Measurements from ENCODE around the gene PPP1R2.

The PPP1R2 gene

GRCh38 chr3:195566797-195567196, 23.7 kb upstream of the PPP1R2 start:
- FAIRE-seq (no peak), DNase-seq (ENCODE audit: insufficient read length, low spot score) (peak; percentile 51)

DNA sequence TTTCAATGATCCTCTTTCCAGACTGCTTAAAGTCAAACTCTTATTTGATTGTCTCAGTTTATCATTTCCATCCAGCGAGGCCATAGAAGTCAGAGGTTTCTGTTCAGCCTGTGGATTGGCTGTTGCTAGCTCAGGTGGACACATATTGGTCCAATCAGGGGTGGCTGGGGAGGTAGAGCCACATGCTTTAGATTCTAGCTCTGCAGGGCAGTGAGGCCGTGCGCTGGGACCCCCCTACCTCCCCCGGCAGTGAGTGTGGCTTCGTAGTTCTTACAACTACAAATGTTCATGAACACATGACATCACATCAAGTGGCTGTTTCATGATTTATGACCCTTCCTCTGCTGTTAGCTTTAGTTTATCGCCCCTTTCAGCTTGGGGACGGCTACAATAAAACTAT, 22.6 kb upstream of the PPP1R2 start:
- no peak for DNase-seq (ENCODE audit: insufficient read length, low spot score)
- FAIRE-seq: peak; percentile 20

GRCh38 chr3:195563317-195563716, 20.2 kb upstream of the PPP1R2 start:
- no peak for DNase-seq (ENCODE audit: insufficient read length, low spot score)
- no peak for FAIRE-seq

DNA sequence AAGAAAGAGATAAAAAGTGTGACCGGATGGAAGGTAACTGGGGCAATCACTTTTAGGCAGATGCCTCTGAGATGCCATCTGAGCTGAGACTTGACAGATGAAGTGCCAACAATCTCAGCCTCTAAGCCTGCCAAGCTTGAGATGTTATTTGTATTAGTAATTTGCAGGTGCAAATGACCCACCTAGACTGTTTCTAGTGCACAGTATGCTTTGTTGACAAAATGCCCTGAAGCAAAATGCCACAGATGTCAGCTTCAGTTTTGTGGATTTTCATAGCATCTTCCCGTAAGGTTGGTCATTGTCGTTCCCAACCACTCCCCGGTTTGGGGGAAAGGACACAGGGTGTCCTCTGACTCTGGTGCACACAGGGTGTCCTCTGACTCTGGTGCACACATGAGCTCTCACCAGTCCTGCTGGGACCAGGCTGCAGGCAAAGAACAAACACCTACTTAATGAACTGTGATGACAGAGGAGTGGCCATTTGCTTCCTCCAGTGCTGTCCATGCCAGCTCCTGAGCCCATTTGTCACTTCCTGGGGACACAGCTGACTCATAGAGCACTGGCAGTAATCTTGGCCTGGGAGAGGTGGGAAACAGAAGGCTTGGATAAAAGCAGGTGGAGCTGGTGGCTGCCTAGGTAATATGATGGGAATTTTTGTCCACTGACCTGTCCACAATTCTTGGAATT, 16.7 kb upstream of the PPP1R2 start:
- FAIRE-seq: no peak
- DNase-seq (ENCODE audit: insufficient read length, low spot score): no peak

DNA sequence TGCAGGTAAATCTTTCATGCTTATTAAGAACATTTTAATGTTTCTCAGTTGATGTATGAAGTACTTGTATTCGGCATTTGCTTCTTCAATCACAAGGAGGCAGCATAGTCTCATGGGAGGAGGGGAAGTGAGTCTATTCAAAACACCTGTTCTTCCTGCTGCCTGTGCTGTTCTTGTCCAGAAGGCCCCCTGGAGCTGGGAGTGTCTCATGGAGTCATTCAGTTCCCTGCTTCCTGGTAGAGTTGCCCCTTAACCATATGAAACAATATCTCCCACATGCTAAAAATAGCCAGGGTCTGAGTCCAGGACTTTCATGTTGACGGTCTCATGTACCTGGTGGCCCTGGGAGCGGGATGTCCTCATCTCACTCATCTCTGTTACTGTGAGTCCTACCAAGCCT, 15.5 kb upstream of the PPP1R2 start:
- peak; percentile 39 for DNase-seq (ENCODE audit: insufficient read length, low spot score)
- no peak for FAIRE-seq

- FAIRE-seq (no peak), DNase-seq (ENCODE audit: insufficient read length, low spot score) (no peak)
Measured at GRCh38 chr3:195557322-195557721, 14.2 kb upstream of the PPP1R2 start.

DNA sequence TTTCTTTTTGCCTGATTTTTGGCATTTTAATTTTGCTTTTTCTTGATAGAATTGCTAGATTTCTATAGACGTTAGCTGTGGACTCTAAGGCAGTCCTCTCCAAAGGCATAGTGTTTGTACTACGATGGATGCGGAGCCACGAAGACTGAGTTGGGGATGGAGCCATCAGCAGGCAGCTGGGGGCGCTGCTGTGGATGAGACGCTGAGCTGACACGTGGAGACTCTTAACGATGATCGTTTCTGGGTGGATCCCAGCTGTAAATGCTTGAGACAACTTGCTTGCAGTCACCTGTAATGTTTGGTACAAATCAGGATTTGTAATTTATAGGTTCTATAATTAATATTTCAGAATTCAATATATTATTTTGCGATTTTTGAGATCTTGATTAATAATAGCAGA, 13.3 kb upstream of the PPP1R2 start:
- no peak for FAIRE-seq
- no peak for DNase-seq (ENCODE audit: insufficient read length, low spot score)

GRCh38 chr3:195555110-195555509, 12.0 kb upstream of the PPP1R2 start:
- DNase-seq (ENCODE audit: insufficient read length, low spot score) (no peak), FAIRE-seq (no peak)

- FAIRE-seq (no peak), DNase-seq (ENCODE audit: insufficient read length, low spot score) (no peak)
Measured at GRCh38 chr3:195554458-195554857, 11.3 kb upstream of the PPP1R2 start.

DNA sequence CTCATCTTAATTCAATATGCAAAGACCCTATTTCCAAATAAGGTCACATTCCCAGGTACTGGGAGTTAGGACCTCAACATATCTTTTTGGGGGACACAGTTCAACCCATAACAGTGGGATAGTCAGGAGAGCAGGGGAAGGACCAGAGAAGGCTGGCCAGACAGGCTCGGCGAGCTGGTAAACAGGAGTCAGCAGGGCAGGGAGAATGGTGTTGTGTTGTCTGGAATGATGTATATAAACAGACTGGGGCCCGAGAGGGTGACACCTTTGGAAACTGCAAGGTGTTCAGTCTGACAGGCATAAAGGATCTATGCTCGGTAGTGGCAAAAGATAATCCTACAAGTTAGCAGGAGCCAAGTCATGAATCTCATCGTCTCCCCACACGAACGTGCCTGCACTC, 10.1 kb upstream of the PPP1R2 start:
- no peak for FAIRE-seq
- no peak for DNase-seq (ENCODE audit: insufficient read length, low spot score)

DNA sequence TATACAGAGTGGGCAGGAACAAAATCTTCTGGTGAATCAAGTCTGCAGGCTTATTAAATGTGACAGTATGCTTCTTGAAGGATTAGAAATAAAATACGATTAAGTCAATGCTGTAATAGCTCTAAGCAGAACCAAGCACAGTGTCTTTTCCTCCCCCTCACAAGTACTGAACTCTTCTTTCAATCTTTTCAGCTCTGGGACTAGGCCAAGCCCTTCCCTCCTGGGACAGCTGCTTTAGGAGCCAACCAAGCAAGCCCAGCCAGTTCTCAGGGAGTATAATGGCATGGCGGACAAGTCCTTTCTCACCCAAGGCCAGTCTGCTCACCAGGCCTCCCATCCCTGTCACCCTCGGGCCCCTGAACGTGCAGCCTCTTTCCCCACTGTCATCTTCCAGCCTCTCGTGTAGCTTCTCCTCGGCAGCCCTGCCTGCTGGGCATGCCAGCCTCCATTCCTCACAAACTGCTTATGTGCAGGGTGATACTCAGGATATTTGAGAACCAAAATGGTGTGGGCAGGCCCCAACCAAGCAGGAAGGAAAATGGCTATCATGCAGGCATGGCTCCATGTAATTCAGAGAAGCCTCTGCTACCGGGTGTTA, 8.4 kb upstream of the PPP1R2 start:
- DNase-seq (ENCODE audit: insufficient read length, low spot score) (no peak), FAIRE-seq (no peak)

DNA sequence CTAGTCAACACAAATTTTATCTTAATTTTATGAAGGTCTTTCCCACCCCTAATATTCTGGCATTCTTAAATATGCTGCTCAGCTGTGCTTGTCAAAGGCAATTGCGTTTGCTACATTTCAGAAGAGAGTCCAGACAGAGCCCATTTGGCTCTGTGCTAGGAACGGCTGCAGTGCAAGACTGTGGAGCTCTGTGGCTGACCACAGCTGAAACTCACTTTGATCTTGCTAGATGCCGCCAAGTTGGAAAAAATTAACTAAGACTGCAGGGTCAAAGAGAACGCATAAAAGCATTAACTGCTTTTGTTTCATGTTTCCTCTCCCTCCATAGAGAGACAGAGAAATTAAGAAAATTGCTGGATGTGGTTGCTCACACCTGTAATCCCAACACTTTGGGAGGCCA, 7.6 kb upstream of the PPP1R2 start:
- DNase-seq (ENCODE audit: insufficient read length, low spot score): no peak
- no peak for FAIRE-seq

DNA sequence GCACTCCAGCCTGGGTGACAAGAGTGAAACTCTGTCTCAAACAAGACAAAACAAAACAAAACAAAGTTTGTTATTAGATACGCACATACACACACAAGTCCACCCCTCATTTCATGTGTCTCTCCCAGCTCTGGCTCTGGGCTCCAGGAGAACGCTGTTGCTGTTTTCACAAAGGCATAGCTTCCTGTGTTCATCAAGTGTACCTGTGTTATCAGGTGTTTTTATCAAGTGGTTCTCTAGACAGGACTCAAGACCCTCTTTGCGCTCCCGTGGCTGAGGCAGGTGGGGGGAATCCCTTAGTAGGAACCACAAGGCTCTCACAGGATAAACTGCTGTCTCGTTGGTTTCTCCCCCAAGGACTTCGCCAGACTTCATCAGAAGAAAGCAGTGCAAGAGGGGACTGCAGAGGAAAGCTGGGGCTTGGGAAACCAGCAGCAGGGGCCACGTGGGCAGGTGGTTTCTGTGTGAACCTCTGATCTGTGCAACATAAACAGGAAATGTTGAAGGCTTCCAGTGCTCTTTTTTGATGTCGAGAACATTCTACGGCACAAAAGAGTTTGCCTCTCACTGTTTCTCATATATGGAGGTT, 6.9 kb upstream of the PPP1R2 start:
- no peak for FAIRE-seq
- no peak for DNase-seq (ENCODE audit: insufficient read length, low spot score)

DNA sequence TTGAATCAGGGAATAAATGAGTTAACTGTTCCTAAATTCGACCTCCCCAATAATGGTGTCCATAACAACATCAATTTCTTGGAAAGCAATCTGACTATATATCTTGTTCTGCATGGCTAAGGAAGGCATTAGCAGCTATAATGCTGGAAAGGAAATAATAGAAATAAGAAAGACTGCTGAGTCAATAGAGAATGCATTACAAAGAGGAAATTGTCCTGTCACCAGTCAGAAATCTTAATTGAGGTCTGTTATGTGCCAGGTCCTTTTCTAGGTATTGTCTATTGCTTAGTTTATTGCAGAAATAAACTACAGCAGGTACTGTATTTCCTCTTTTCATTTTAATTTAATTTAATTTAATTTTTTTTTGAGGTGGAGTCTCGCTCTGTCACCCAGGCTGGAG, 5.9 kb upstream of the PPP1R2 start:
- FAIRE-seq (no peak), DNase-seq (ENCODE audit: insufficient read length, low spot score) (no peak)

DNA sequence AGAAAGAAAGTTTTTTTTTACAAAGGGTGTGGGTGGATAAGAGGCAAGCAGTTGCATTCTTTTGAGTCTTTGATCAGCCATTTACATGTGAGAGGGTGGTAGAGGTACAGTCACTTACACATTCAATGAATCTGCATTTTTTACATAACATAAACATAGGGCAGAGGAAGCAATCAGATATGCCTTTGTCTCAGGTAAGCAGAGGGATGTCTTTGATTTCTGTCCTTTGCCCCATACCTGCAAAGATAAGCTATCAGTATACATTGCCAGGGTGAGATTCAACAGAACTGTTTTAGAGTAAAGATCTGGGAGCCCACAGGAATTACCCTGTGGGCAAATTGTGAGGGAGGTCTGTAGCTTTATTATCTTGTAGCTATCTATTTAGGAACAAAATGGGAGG, 5.4 kb upstream of the PPP1R2 start:
- DNase-seq (ENCODE audit: insufficient read length, low spot score) (no peak), FAIRE-seq (no peak)

- FAIRE-seq (no peak), DNase-seq (ENCODE audit: insufficient read length, low spot score) (no peak)
Measured at GRCh38 chr3:195548006-195548405, 4.9 kb upstream of the PPP1R2 start.

DNA sequence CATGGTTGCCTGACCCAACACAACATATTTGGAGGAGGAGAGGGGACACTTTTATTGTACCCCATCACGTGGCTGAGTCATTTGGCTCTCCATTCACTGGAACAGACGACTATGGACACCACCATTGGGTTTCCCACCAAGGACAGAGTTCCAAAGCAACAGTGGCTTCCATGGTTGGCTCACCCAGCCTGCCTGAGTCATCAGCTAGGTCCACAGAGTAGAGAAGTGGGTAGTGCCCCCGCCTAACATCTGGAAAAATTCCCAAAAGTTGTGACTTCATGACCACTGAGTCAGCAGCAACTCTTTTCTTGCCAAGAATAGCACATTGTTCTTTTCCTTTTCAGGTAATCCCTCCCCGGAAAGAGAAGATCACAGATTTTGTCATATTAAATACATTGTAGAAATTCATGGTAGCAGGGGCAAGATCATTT, 3.0 kb upstream of the PPP1R2 start:
- FAIRE-seq (no peak), DNase-seq (ENCODE audit: insufficient read length, low spot score) (no peak)

- no peak for DNase-seq (ENCODE audit: insufficient read length, low spot score)
- no peak for FAIRE-seq
Measured at GRCh38 chr3:195544634-195545033, 1.5 kb upstream of the PPP1R2 start.

- DNase-seq (ENCODE audit: insufficient read length, low spot score): no peak
- no peak for FAIRE-seq
Measured at GRCh38 chr3:195544230-195544536, 1.1 kb upstream of the PPP1R2 start.

- no peak for DNase-seq (ENCODE audit: insufficient read length, low spot score)
- FAIRE-seq: no peak
Measured at GRCh38 chr3:195543500-195544229, 540 bp upstream of the PPP1R2 start.

DNA sequence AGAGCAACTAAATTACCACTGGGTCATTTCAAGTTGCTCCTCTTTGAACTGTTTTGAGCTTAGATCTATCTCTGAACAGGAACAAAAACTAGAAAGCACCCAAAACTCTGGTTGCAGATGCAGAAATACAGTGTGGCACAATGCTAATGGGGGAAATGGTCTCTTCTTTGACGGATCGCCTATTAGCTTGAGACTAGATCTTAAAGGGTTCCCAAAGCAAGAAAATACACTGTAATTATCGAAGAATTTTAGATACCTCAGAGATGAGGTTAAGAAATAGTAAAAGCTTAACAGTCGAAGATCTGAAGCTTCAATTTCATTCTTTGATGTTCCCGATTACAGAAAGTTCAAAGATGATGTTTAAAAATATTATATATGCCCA, 818 bp downstream of the PPP1R2 start:
- no peak for DNase-seq (ENCODE audit: insufficient read length, low spot score)
- FAIRE-seq: no peak

DNA sequence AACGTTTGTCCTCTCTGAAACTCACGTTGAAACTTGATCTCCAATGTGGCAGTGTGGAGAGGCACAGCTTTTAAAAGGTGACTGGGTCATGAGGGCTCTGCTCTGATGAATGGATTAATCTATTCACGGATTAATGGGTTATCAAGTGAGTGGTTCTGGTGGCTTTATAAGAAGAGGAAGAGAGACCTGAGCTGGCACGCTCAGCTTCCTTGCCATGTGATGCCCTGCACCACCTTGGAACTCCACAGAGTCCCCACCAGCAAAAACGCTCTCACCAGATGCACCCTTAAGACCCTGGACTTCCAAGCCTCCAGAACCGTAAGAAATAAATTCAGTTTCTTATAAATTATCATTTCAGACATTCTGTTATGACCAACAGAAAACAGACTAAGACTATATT, 2.6 kb downstream of the PPP1R2 start:
- DNase-seq (ENCODE audit: insufficient read length, low spot score): no peak
- FAIRE-seq: no peak

All from HTR-8/SVneo (cell line).